ENCODE measurements around the gene CFL1.
"Not testable (repeated sequence)": the region's sequence is repeated elsewhere in the genome, so short reads cannot be mapped to it uniquely, and the experiment has no call there.

CFL1 gene

DNA sequence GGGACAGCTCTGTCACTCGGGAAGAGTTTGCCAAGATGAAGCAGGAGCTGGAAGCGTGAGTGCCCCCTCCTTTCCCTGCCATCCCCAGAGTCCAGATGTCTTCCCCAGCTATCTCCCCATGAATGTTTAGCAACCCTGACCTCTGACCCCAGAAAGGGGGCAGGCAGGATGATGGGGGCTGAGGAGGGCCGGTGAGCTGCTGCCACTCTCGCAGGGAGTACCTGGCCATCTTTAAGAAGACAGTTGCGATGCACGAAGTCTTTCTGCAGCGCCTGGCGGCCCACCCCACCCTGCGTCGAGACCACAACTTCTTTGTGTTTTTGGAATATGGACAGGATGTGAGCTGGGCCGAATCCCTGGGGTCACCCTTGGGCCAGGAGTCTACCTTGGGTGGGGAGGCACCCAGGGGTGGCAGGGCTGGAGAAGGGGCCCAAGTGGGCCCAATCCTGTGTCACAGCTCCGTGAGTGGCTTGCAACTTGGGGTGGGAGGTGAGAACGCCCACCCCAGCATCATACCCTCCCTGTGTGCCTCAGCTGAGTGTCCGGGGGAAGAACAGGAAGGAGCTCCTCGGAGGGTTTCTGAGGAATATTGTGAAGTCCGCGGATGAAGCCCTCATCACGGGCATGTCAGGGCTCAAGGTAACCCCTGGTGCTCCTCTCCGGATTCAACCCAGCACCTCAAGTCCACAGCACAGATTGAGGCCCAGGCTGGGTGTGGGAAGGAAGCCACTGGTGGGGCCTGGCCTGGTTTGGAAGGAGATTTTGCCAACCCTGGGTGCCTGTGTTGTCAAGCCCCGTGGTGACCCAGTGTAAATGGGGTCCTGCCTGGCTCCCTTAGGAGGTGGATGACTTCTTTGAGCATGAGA is 7.5 kb downstream of the CFL1 start:
- WGBS, 2 experiments: 91% methylated on average over 20 of the region's 20 CpGs
- Histone ChIP-seq H3K9me3 (ENCODE audit: control insufficient read depth, low read length) (no peaks in the 10 kb centered on the region), H3K36me3 (ENCODE audit: control insufficient read depth, insufficient read depth, low read length) (peaks cover 34% of the 10 kb centered on the region), H3K27ac (ENCODE audit: insufficient read depth, low read depth, low read length, poor library complexity, severe bottlenecking) (no peak overlapping the region), H3K27me3 (ENCODE audit: control insufficient read depth, insufficient read depth, low read length, poor library complexity, severe bottlenecking) (no peaks in the 10 kb centered on the region), H3K4me3 (ENCODE audit: insufficient read depth, low read depth, low read length) (no peak overlapping the region), H3K4me1 (ENCODE audit: control insufficient read depth, insufficient read depth, low read length) (no peaks in the 10 kb centered on the region)

GRCh38 chr11:65849771-65850216 is 8.2 kb downstream of the CFL1 start:
- Histone ChIP-seq H3K27ac (ENCODE audit: insufficient read depth, low read depth, low read length, poor library complexity, severe bottlenecking) (no peak overlapping the region), H3K9me3 (ENCODE audit: control insufficient read depth, low read length) (no peaks in the 10 kb centered on the region), H3K4me3 (ENCODE audit: insufficient read depth, low read depth, low read length) (no peak overlapping the region), H3K4me1 (ENCODE audit: control insufficient read depth, insufficient read depth, low read length) (no peaks in the 10 kb centered on the region), H3K27me3 (ENCODE audit: control insufficient read depth, insufficient read depth, low read length, poor library complexity, severe bottlenecking) (no peaks in the 10 kb centered on the region), H3K36me3 (ENCODE audit: control insufficient read depth, insufficient read depth, low read length) (peaks cover 28% of the 10 kb centered on the region)
- WGBS, 2 experiments: 76% methylated on average over 16 of the region's 16 CpGs

DNA sequence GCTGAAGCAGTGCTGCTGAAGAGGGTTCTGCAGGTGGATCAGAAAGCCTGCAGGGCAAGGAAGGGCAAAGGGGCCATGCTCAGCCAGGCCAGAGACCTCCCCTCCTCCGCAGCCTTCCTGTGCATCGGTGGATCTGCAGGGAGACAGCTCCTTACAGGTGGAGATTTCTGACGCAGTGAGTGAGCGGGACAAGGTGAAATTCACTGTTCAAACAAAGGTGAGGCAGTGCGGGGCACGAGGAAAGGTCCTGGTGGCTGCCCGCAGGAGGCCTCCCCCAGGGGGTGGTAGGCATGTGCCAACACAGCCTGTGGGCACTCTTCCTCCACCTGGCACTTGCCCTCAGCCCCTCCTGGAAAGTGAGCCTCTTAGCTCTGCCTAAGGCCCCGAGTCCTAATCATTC is 8.6 kb downstream of the CFL1 start:
- Histone ChIP-seq H3K9me3 (ENCODE audit: control insufficient read depth, low read length) (no peaks in the 10 kb centered on the region), H3K27ac (ENCODE audit: insufficient read depth, low read depth, low read length, poor library complexity, severe bottlenecking) (no peak overlapping the region)
- WGBS, 2 experiments: 82 to 83% methylated on average over 8 of the region's 8 CpGs

DNA sequence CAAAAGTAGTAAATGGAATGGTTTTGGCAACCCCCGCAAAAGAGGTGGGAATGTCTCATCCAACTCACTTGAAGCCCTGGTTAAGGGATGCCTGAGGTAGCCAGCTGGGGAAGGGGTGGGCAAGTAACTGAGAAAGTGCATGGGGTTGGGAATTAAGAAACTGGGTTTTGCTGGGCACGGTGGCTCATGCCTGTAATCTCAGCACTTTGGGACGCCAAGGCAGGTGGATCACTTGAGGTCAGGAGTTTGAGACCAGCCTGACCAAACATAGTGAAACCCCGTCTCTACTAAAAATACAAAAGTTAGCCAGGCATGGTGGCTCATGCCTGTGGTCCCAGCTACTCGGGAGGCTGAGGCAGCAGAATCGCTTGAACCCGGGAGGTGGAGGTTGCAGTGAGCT is 9.3 kb downstream of the CFL1 start:
- WGBS, 2 experiments: 76 to 77% methylated on average over 7 of the region's 7 CpGs
- H3K36me3 ChIP-seq (ENCODE audit: control insufficient read depth, insufficient read depth, low read length): peaks cover 16% of the 10 kb centered on the region
- not testable (repeated sequence) for H3K27ac ChIP-seq (ENCODE audit: insufficient read depth, low read depth, low read length, poor library complexity, severe bottlenecking); H3K27me3 ChIP-seq (ENCODE audit: control insufficient read depth, insufficient read depth, low read length, poor library complexity, severe bottlenecking); H3K4me3 ChIP-seq (ENCODE audit: insufficient read depth, low read depth, low read length); H3K4me1 ChIP-seq (ENCODE audit: control insufficient read depth, insufficient read depth, low read length); H3K9me3 ChIP-seq (ENCODE audit: control insufficient read depth, low read length)

More for the DNA sequence above, 8.6 kb downstream of the CFL1 start:
- no peaks in the 10 kb centered on the region for H3K27me3 ChIP-seq (ENCODE audit: control insufficient read depth, insufficient read depth, low read length, poor library complexity, severe bottlenecking)
- H3K4me1 ChIP-seq (ENCODE audit: control insufficient read depth, insufficient read depth, low read length): no peaks in the 10 kb centered on the region
- H3K4me3 ChIP-seq (ENCODE audit: insufficient read depth, low read depth, low read length): no peak overlapping the region
- H3K36me3 ChIP-seq (ENCODE audit: control insufficient read depth, insufficient read depth, low read length): peaks cover 23% of the 10 kb centered on the region

- no peak overlapping the region for H3K4me3 ChIP-seq (ENCODE audit: insufficient read depth, low read depth, low read length)
- H3K27ac ChIP-seq (ENCODE audit: insufficient read depth, low read depth, low read length, poor library complexity, severe bottlenecking): no peak overlapping the region
- 86 to 88% methylated on average over 3 of the region's 3 CpGs for WGBS, 2 experiments
- H3K4me1 ChIP-seq (ENCODE audit: control insufficient read depth, insufficient read depth, low read length): no peaks in the 10 kb centered on the region
- H3K27me3 ChIP-seq (ENCODE audit: control insufficient read depth, insufficient read depth, low read length, poor library complexity, severe bottlenecking): no peaks in the 10 kb centered on the region
- H3K36me3 ChIP-seq (ENCODE audit: control insufficient read depth, insufficient read depth, low read length): peaks cover 10% of the 10 kb centered on the region
- H3K9me3 ChIP-seq (ENCODE audit: control insufficient read depth, low read length): no peaks in the 10 kb centered on the region
Observed at GRCh38 chr11:65847746-65848145, 10.2 kb downstream of the CFL1 start.

GRCh38 chr11:65844231-65844872 is 13.6 kb downstream of the CFL1 start:
- Histone ChIP-seq H3K4me3 (ENCODE audit: insufficient read depth, low read depth, low read length) (no peak overlapping the region), H3K27me3 (ENCODE audit: control insufficient read depth, insufficient read depth, low read length, poor library complexity, severe bottlenecking) (no peaks in the 10 kb centered on the region), H3K9me3 (ENCODE audit: control insufficient read depth, low read length) (no peaks in the 10 kb centered on the region), H3K27ac (ENCODE audit: insufficient read depth, low read depth, low read length, poor library complexity, severe bottlenecking) (no peak overlapping the region), H3K4me1 (ENCODE audit: control insufficient read depth, insufficient read depth, low read length) (no peaks in the 10 kb centered on the region), H3K36me3 (ENCODE audit: control insufficient read depth, insufficient read depth, low read length) (no peaks in the 10 kb centered on the region)
- 90 to 93% methylated on average over 10 of the region's 10 CpGs for WGBS, 2 experiments

- H3K36me3 ChIP-seq (ENCODE audit: control insufficient read depth, insufficient read depth, low read length): no peaks in the 10 kb centered on the region
- H3K27me3 ChIP-seq (ENCODE audit: control insufficient read depth, insufficient read depth, low read length, poor library complexity, severe bottlenecking): no peaks in the 10 kb centered on the region
- no peak overlapping the region for H3K27ac ChIP-seq (ENCODE audit: insufficient read depth, low read depth, low read length, poor library complexity, severe bottlenecking)
- no peak overlapping the region for H3K4me3 ChIP-seq (ENCODE audit: insufficient read depth, low read depth, low read length)
- H3K9me3 ChIP-seq (ENCODE audit: control insufficient read depth, low read length): no peaks in the 10 kb centered on the region
- WGBS, 2 experiments: 89 to 92% methylated on average over 3 of the region's 3 CpGs
- H3K4me1 ChIP-seq (ENCODE audit: control insufficient read depth, insufficient read depth, low read length): no peaks in the 10 kb centered on the region
Observed at GRCh38 chr11:65843811-65844210, 14.2 kb downstream of the CFL1 start.

GRCh38 chr11:65842144-65842543 is 15.8 kb downstream of the CFL1 start:
- Histone ChIP-seq H3K4me1 (ENCODE audit: control insufficient read depth, insufficient read depth, low read length) (no peaks in the 10 kb centered on the region), H3K27ac (ENCODE audit: insufficient read depth, low read depth, low read length, poor library complexity, severe bottlenecking) (no peak overlapping the region), H3K27me3 (ENCODE audit: control insufficient read depth, insufficient read depth, low read length, poor library complexity, severe bottlenecking) (no peaks in the 10 kb centered on the region), H3K9me3 (ENCODE audit: control insufficient read depth, low read length) (no peaks in the 10 kb centered on the region), H3K4me3 (ENCODE audit: insufficient read depth, low read depth, low read length) (no peak overlapping the region), H3K36me3 (ENCODE audit: control insufficient read depth, insufficient read depth, low read length) (no peaks in the 10 kb centered on the region)
- WGBS, 2 experiments: 90 to 95% methylated on average over 4 of the region's 4 CpGs

- H3K36me3 ChIP-seq (ENCODE audit: control insufficient read depth, insufficient read depth, low read length): no peaks in the 10 kb centered on the region
- H3K4me3 ChIP-seq (ENCODE audit: insufficient read depth, low read depth, low read length): peak overlapping the region; percentile 64
- H3K27me3 ChIP-seq (ENCODE audit: control insufficient read depth, insufficient read depth, low read length, poor library complexity, severe bottlenecking): peaks cover 11% of the 10 kb centered on the region
- no peak overlapping the region for H3K27ac ChIP-seq (ENCODE audit: insufficient read depth, low read depth, low read length, poor library complexity, severe bottlenecking)
- WGBS, 2 experiments: 66 to 67% methylated on average over 6 of the region's 6 CpGs
- H3K4me1 ChIP-seq (ENCODE audit: control insufficient read depth, insufficient read depth, low read length): peaks cover 9% of the 10 kb centered on the region
- no peaks in the 10 kb centered on the region for H3K9me3 ChIP-seq (ENCODE audit: control insufficient read depth, low read length)
Observed at GRCh38 chr11:65834202-65834601, 23.8 kb downstream of the CFL1 start.

DNA sequence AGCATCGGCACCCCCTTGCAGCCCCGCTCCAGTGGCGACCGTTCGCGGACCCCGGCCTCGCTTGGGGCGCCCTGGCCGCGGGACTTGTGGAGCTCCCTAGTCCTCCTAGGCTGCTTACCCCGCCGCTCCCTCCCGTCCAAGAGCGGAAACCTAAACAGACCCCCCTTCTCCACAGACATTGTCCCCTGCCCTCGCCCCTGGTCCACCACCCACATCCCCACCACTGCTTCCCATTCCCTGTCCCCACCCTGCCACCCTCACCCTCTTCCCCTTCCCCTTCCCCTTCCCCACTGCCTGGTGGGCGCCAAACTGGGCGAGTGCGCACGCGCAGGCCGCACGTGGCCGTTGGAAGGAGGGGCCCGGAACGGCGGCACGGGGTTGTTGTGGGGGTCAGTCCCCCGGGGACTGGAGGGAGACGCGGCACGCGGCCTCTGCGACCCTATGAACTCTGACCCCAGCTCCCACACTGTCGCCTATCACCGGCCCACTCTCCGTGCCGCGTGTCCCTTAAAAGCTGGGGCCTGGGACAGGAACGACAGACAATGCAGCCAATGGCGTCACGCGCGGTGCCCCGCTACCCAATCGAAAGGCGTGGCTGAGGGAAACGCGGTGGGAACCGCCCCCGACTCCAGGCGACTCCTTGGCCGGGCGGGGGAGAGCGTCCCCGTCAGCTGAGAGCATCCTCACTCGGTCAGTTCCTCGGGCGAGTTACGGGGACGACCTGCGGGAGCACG is 24.5 kb downstream of the CFL1 start, which contains the start of gene SNX32:
Gene SNX32 (plus strand): TSS at position 667 of the 734 bp plus-strand sequence. CDS start 103 bp downstream, outside the sequence.
- peak within 1 kb of the TSS; percentile 62 for H3K27ac ChIP-seq (ENCODE audit: insufficient read depth, low read depth, low read length, poor library complexity, severe bottlenecking)
- H3K4me3 ChIP-seq (ENCODE audit: insufficient read depth, low read depth, low read length): peak within 1 kb of the TSS; percentile 64
- H3K4me1 ChIP-seq (ENCODE audit: control insufficient read depth, insufficient read depth, low read length): peaks cover 9% of the 10 kb centered on the region
- no peaks in the 10 kb centered on the region for H3K9me3 ChIP-seq (ENCODE audit: control insufficient read depth, low read length)
- 1% methylated on average over 63 of the region's 63 CpGs for WGBS, 2 experiments
- peaks cover 11% of the 10 kb centered on the region for H3K27me3 ChIP-seq (ENCODE audit: control insufficient read depth, insufficient read depth, low read length, poor library complexity, severe bottlenecking)
- no peaks in the 10 kb centered on the region for H3K36me3 ChIP-seq (ENCODE audit: control insufficient read depth, insufficient read depth, low read length)
